T-helper 2 cell (primary cell): ENCODE results near the gene CCDC89.

Experiments
- DNase-seq, 5 experiments: peaks; one replicate each; pipeline versions ENCODE4 v3.0.0 to v3.0.0-alpha.2; 2012 to 2022

CCDC89 gene

GRCh38 chr11:85651118-85651517, 34.9 kb downstream of the CCDC89 start:
- no peak for DNase-seq

GRCh38 chr11:85647604-85648299, 38.2 kb downstream of the CCDC89 start, which contains the start of gene TMEM126A:
Gene TMEM126A (plus strand): TSS chr11:85647967. CDS start chr11:85650256, 2,289 bp downstream.
- DNase-seq = peak; percentile 77 to 93 (median 87)

GRCh38 chr11:85647078-85647477, 38.9 kb downstream of the CCDC89 start:
- no peak for DNase-seq

- DNase-seq = no peak
These were observed 42.8 kb downstream of the CCDC89 start for GRCh38 chr11:85643191-85643614.

GRCh38 chr11:85634747-85635146, 51.2 kb downstream of the CCDC89 start:
- DNase-seq = no peak
